ENCODE measurements around the gene VAMP5.

VAMP5 gene

GRCh38 chr2:85584354-85584856, at the start of gene VAMP5:
TSS of gene VAMP5 (plus strand) at chr2:85584431. CDS start at chr2:85584491, 60 bp downstream.
- Histone ChIP-seq H3F3A (ENCODE audit: low read depth) (0 out of 2 replicates have a peak, but pooled peaks cover 12% of the 10 kb centered on the region), H3K4me1 (ENCODE audit: insufficient read depth, low read length, poor library complexity, severe bottlenecking) (peaks cover 63% of the 10 kb centered on the region), H3K36me3 (ENCODE audit: insufficient read depth, low read length) (no peaks in the 10 kb centered on the region), H3K9ac (ENCODE audit: low read depth, low read length, poor library complexity, severe bottlenecking) (peak within 1 kb of the TSS; percentile 83), H3K4me2 (ENCODE audit: low read depth, low read length, poor library complexity, severe bottlenecking) (peak within 1 kb of the TSS; percentile 93), H3K27me3 (ENCODE audit: insufficient read depth, low read length, poor library complexity, severe bottlenecking) (no peaks in the 10 kb centered on the region), H3K9me2 (replicated peaks; ENCODE audit: low read depth, low read length) (no peaks in the 10 kb centered on the region), H3K79me2 (ENCODE audit: insufficient read depth, low read length) (peaks cover 50% of the 10 kb centered on the region), H2AFZ (ENCODE audit: low read length) (no peak within 1 kb of the TSS), H4K20me1 (ENCODE audit: insufficient read depth, low read length, poor library complexity, severe bottlenecking) (no peaks in the 10 kb centered on the region), H3K4me3 (ENCODE audit: low read length, poor library complexity, severe bottlenecking) (peak within 1 kb of the TSS; percentile 79), H3K9me3 (ENCODE audit: insufficient read depth, low read depth, low read length) (no peaks in the 10 kb centered on the region)
- TF ChIP-seq CTCF (conservative IDR thresholded peaks at IDR 0.05; ENCODE audit: low read length) (no peak), EZH2phosphoT487 (IDR thresholded peaks at IDR 0.05; ENCODE audit: borderline replicate concordance) (no peak)

- Histone ChIP-seq H4K20me1 (ENCODE audit: insufficient read depth, low read length, poor library complexity, severe bottlenecking) (peaks cover 8% of the 10 kb centered on the region), H3K4me2 (ENCODE audit: low read depth, low read length, poor library complexity, severe bottlenecking) (no peak overlapping the region), H3K4me1 (ENCODE audit: insufficient read depth, low read length, poor library complexity, severe bottlenecking) (peaks cover 28% of the 10 kb centered on the region), H3K79me2 (ENCODE audit: insufficient read depth, low read length) (peaks cover 41% of the 10 kb centered on the region), H3K9me2 (replicated peaks; ENCODE audit: low read depth, low read length) (no peaks in the 10 kb centered on the region), H3K36me3 (ENCODE audit: insufficient read depth, low read length) (0 out of 2 replicates have a peak, but pooled peaks cover 1% of the 10 kb centered on the region), H3F3A (ENCODE audit: low read depth) (no peaks in the 10 kb centered on the region), H3K4me3 (ENCODE audit: low read length, poor library complexity, severe bottlenecking) (no peak overlapping the region), H3K9ac (ENCODE audit: low read depth, low read length, poor library complexity, severe bottlenecking) (no peak overlapping the region), H3K27me3 (ENCODE audit: insufficient read depth, low read length, poor library complexity, severe bottlenecking) (peaks cover 4% of the 10 kb centered on the region), H3K9me3 (ENCODE audit: insufficient read depth, low read depth, low read length) (no peaks in the 10 kb centered on the region), H2AFZ (ENCODE audit: low read length) (no peak overlapping the region)
- TF ChIP-seq EZH2phosphoT487 (IDR thresholded peaks at IDR 0.05; ENCODE audit: borderline replicate concordance) = no peak
- TF ChIP-seq CTCF (conservative IDR thresholded peaks at IDR 0.05; ENCODE audit: low read length) = no peak
These were observed 49.4 kb upstream of the VAMP5 start for GRCh38 chr2:85534881-85535280.

GRCh38 chr2:85536479-85536878, 47.8 kb upstream of the VAMP5 start:
- Histone ChIP-seq H3K9me2 (replicated peaks; ENCODE audit: low read depth, low read length) (no peaks in the 10 kb centered on the region), H3K9me3 (ENCODE audit: insufficient read depth, low read depth, low read length) (no peaks in the 10 kb centered on the region), H3K9ac (ENCODE audit: low read depth, low read length, poor library complexity, severe bottlenecking) (peak overlapping the region; percentile 100), H3K4me2 (ENCODE audit: low read depth, low read length, poor library complexity, severe bottlenecking) (peak overlapping the region; percentile 97), H3K4me3 (ENCODE audit: low read length, poor library complexity, severe bottlenecking) (peak overlapping the region; percentile 93), H4K20me1 (ENCODE audit: insufficient read depth, low read length, poor library complexity, severe bottlenecking) (peaks cover 24% of the 10 kb centered on the region), H3K27me3 (ENCODE audit: insufficient read depth, low read length, poor library complexity, severe bottlenecking) (peaks cover 4% of the 10 kb centered on the region), H3F3A (ENCODE audit: low read depth) (no peaks in the 10 kb centered on the region), H3K4me1 (ENCODE audit: insufficient read depth, low read length, poor library complexity, severe bottlenecking) (peaks cover 37% of the 10 kb centered on the region), H3K36me3 (ENCODE audit: insufficient read depth, low read length) (peaks cover 16% of the 10 kb centered on the region), H2AFZ (ENCODE audit: low read length) (no peak overlapping the region), H3K79me2 (ENCODE audit: insufficient read depth, low read length) (peaks cover 57% of the 10 kb centered on the region)
- TF ChIP-seq CTCF (conservative IDR thresholded peaks at IDR 0.05; ENCODE audit: low read length) (no peak), EZH2phosphoT487 (IDR thresholded peaks at IDR 0.05; ENCODE audit: borderline replicate concordance) (no peak)
